Mononuclear cell (primary cell): ENCODE data around the gene ZNF469. TPM values are rescaled to one million over a fixed set of nuclear protein-coding genes. Genes with fewer than 3 reads are reported as not detected.

Source experiments
- H3K27me3 ChIP-seq: 2 replicates; pipeline ENCODE4 v1.6.0; 2011; ENCODE audit warnings: low read length, control low read depth; ENCODE audit not compliant: insufficient read depth
- H3K4me1 ChIP-seq: 2 replicates; pipeline ENCODE4 v1.5.1; 2011; ENCODE audit warnings: mild to moderate bottlenecking, low read length, control low read depth; ENCODE audit not compliant: insufficient read depth
- H3K4me3 ChIP-seq: 2 replicates; pipeline ENCODE4 v1.5.1; 2011; ENCODE audit warnings: mild to moderate bottlenecking, low read length, moderate library complexity
- H3K9me3 ChIP-seq: 2 replicates; pipeline ENCODE4 v1.5.1; 2011; ENCODE audit warnings: low read depth, mild to moderate bottlenecking, control low read depth, low read length
- total RNA-seq: library from RNA; depleted of rRNA; stranded (reverse); fragments of >200 nt; gene quantifications from one replicate; pipeline ENCODE4 v1.2.3, GENCODE V29; 2012

The ZNF469 gene, protein sequence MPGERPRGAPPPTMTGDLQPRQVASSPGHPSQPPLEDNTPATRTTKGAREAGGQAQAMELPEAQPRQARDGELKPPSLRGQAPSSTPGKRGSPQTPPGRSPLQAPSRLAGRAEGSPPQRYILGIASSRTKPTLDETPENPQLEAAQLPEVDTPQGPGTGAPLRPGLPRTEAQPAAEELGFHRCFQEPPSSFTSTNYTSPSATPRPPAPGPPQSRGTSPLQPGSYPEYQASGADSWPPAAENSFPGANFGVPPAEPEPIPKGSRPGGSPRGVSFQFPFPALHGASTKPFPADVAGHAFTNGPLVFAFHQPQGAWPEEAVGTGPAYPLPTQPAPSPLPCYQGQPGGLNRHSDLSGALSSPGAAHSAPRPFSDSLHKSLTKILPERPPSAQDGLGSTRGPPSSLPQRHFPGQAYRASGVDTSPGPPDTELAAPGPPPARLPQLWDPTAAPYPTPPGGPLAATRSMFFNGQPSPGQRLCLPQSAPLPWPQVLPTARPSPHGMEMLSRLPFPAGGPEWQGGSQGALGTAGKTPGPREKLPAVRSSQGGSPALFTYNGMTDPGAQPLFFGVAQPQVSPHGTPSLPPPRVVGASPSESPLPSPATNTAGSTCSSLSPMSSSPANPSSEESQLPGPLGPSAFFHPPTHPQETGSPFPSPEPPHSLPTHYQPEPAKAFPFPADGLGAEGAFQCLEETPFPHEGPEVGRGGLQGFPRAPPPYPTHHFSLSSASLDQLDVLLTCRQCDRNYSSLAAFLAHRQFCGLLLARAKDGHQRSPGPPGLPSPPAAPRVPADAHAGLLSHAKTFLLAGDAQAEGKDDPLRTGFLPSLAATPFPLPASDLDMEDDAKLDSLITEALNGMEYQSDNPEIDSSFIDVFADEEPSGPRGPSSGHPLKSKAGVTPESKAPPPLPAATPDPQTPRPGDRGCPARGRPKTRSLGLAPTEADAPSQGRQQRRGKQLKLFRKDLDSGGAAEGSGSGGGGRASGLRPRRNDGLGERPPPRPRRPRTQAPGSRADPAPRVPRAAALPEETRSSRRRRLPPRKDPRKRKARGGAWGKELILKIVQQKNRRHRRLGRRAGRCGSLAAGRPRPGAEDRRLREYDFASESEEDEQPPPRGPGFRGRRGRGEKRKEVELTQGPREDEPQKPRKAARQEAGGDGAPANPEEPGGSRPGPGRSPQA (N-terminal part only)
- total RNA-seq, result 0.94 TPM

DNA sequence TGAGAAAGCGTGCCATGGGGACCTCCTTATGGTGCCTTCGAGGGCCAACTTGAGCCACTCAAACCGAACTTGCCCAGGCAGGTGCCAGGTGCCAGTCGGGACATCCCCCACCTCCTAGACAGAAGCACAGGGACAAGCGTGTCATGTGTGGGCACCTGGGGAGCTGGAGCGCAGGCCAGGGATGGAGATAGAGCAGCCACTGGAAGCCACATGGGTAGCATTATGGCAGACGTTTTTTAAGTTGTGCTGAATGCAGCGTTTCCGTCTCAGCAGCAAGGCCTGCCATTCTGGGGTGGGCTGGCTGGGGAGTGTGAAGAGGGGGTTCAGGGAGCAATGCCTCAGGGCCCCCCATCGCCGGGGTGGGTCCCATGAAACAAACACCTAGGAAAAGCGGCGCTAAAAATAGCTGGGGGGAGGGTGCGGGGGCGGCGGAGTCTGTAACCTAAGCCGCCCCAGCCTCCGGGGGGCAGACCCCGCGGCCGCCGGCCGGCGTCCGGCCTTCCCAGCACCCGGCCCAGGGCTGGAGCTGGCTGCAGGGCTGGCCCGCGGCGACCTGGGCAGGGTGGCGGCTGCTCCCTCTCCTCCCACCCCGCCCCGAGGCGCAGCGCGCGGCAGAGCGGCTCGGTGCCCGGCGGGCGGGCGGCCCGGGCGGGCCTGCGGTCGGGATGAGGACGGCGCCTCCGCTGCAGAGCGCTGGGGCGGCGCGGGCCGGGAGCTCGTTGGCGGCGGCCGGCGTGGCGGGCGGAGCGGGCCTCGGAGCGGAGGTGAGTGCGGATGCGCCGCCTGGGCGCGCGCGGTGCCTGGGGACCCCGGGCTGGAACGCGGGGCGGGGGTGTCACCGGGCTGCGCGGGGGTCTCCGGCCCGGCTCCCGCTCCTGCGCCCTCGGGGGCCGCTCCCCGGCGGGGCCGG is at the start of gene ZNF469:
Gene ZNF469, plus strand, starts transcription at position 469 of the 910 bp plus-strand sequence. CDS start 44,512 bp downstream, outside the sequence.
- peaks cover 9% of the 10 kb centered on the region for H3K4me1 ChIP-seq
- H3K4me3 ChIP-seq, result no peak within 1 kb of the TSS
- no peaks in the 10 kb centered on the region for H3K9me3 ChIP-seq
- H3K27me3 ChIP-seq, result peaks cover 27% of the 10 kb centered on the region

DNA sequence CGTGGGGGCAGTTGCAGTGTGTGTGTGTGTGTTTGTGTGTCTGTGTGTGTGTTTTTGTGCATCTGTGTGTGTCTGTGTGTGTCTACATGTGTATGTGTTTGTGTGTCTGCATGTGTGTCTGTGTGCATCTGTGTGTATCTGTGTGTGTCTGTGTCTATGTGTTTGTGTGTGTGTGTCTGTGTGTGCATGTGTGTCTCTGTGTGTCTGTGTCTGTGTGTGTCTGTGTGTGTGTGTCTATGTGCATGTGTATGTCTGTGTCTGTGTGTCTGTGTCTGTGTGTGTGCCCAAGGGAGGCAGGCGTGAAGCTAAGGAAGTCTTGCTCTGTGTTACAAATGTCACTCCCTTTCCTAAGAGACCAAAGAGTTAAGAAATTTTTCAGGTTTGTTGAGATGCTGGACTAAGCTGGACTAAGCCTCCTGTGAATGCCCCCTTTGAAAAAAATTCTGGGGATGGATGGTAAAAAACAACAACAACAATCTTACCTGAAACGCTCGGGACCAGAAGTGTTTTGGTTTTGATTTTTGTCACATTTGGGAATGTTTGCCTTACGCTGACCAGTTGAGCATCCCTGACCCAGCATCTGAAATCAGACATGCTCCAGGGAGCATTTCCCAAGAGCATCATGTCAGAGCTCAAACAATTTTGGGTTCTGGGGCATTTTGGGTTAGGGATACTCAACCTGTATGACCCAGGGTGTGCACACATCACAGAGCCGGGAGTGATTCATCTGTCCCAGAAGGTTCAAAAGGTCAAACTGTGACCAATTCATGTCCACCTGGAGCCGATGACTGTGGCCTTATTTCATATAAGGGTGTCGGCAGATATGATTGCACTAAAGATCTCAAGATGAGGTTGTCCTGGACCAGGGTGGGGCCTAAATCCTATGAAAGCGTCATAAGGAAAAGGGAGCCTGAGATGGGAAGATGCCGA is 48.6 kb upstream of the ZNF469 start:
- no peaks in the 10 kb centered on the region for H3K9me3 ChIP-seq
- H3K4me3 ChIP-seq, result no peak overlapping the region
- no peaks in the 10 kb centered on the region for H3K27me3 ChIP-seq
- H3K4me1 ChIP-seq, result peaks cover 10% of the 10 kb centered on the region

- Histone ChIP-seq H3K27me3 (no peaks in the 10 kb centered on the region), H3K9me3 (no peaks in the 10 kb centered on the region), H3K4me1 (peaks cover 10% of the 10 kb centered on the region), H3K4me3 (no peak overlapping the region)
These were observed 47.7 kb upstream of the ZNF469 start for GRCh38 chr16:88334778-88335720.

GRCh38 chr16:88337021-88337420 is 45.7 kb upstream of the ZNF469 start:
- Histone ChIP-seq H3K4me3 (no peak overlapping the region), H3K27me3 (no peaks in the 10 kb centered on the region), H3K9me3 (no peaks in the 10 kb centered on the region), H3K4me1 (peaks cover 10% of the 10 kb centered on the region)

GRCh38 chr16:88337538-88337937 is 45.2 kb upstream of the ZNF469 start:
- Histone ChIP-seq H3K4me3 (no peak overlapping the region), H3K9me3 (no peaks in the 10 kb centered on the region), H3K27me3 (no peaks in the 10 kb centered on the region), H3K4me1 (peaks cover 10% of the 10 kb centered on the region)

- H3K4me3 ChIP-seq, result no peak overlapping the region
- H3K27me3 ChIP-seq, result no peaks in the 10 kb centered on the region
- no peaks in the 10 kb centered on the region for H3K9me3 ChIP-seq
- peaks cover 5% of the 10 kb centered on the region for H3K4me1 ChIP-seq
These were observed 44.6 kb upstream of the ZNF469 start for GRCh38 chr16:88338111-88338510.

- no peak overlapping the region for H3K4me3 ChIP-seq
- no peaks in the 10 kb centered on the region for H3K27me3 ChIP-seq
These were observed 43.9 kb upstream of the ZNF469 start for GRCh38 chr16:88338896-88339295.

DNA sequence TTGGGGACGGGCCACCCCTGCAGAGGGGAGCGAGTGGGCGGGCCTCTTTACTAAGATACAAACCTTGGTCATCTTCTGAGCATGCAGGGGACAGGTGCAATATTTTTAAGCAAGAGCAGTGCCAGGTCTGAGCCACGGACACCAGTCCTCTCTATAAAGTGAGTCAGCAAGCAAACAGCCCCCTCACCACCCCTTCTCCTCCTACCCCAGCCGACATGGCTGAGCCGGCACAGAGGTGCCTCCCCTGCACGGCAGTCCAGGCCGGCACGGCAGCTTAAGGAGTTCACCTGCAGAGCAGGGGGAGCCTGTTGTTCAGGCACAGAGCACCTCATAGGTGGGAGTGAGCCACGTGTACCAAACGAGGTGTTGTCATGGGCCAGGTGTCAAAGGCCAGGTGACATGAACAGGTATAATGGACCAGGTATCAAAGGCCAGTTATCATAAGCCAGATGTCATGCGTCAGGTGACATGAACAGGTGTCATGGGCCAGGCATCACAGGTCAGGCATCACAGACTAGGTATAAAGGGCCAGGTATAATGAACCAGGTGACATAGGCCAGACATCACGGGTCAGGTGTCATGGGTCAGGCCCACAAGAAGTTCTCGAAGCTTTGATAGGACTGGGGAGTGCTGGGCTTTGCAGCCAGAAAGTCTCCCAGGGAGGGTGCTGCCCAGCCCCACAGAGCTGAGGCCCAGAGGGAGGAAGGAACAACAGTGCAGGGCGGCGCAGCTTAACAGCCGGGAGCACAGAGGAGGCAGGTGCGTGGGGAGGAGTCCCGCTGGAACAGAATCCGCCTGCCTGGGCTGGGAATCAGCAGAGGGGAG is 42.6 kb upstream of the ZNF469 start:
- Histone ChIP-seq H3K9me3 (no peaks in the 10 kb centered on the region), H3K4me1 (no peaks in the 10 kb centered on the region), H3K4me3 (no peak overlapping the region), H3K27me3 (no peaks in the 10 kb centered on the region)

More at GRCh38 chr16:88338896-88339295, 43.9 kb upstream of the ZNF469 start:
- no peaks in the 10 kb centered on the region for H3K9me3 ChIP-seq
- no peaks in the 10 kb centered on the region for H3K4me1 ChIP-seq

DNA sequence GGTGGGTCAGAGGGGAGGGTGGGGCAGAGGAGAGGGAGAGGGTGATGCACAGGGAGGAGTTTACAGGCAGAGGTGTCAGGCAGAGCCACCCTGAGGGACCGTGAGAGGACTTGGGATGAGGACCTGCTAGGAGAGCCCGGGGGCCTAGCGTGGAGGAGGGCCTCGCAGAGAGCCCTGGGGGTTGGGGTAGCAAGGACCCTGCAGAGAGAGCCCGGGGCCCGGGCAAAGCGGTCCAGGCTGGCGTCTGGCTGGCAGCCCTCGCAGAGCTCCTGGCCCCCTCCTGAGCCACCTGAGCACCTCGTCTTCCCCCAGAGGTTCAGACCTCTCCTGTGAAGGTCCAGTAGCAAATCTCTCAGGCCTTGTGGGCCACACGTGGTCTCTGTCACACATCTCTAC is 42.0 kb upstream of the ZNF469 start:
- no peaks in the 10 kb centered on the region for H3K4me1 ChIP-seq
- no peak overlapping the region for H3K4me3 ChIP-seq
- no peaks in the 10 kb centered on the region for H3K27me3 ChIP-seq
- no peaks in the 10 kb centered on the region for H3K9me3 ChIP-seq

- Histone ChIP-seq H3K4me3 (no peak overlapping the region), H3K27me3 (no peaks in the 10 kb centered on the region), H3K9me3 (no peaks in the 10 kb centered on the region), H3K4me1 (no peaks in the 10 kb centered on the region)
These were observed 41.0 kb upstream of the ZNF469 start for GRCh38 chr16:88341551-88342290.

DNA sequence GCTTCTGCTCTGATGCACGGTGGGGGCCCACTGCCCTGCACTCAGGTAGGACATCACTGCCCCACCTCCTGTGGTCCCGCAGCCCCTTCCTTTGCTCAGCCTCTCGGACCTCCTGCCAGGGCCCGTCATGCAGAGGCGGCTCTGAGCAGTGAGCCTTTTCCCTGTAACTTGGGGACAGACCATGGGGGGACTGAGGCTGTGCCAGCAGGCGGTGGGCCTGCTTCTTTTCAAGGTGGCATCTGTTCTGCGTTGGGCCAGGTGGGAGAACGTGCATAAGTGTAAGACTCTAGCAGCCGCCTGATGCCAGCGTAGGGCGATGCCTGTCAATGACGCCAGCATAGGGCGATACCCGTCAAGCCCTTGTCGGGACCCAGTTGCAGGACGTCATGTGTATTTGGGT is 40.3 kb upstream of the ZNF469 start:
- H3K9me3 ChIP-seq, result no peaks in the 10 kb centered on the region
- no peaks in the 10 kb centered on the region for H3K27me3 ChIP-seq
- no peaks in the 10 kb centered on the region for H3K4me1 ChIP-seq
- H3K4me3 ChIP-seq, result no peak overlapping the region
